Panc1 (cell line): ENCODE data around the gene HHLA2. TPM values are rescaled to one million over a fixed set of nuclear protein-coding genes. Genes with fewer than 3 reads are reported as not detected.

Experiments
- ATAC-seq: fragments of 200-7000 bp; cut with Tn5 transposase; 2 replicates; pipeline ENCODE4 v1.9.1; 2020; ENCODE audit warnings: mild to moderate bottlenecking, moderate library complexity
- BruUV-seq: library from RNA; stranded (reverse); fragments of 400-500 nt; replicated peaks from 2 replicates; lab custom pipeline; 2021; lab: Mats Ljungman, UMichigan
- CTCF ChIA-PET: fragments of 300-600 bp; sonication (Branson Sonifier 250); formaldehyde crosslinking; loops from one replicate; lab custom pipeline; 2022; ENCODE audit warnings: antibody characterized with exemption; lab: Charles Lee
- POLR2A ChIA-PET: fragments of 300-600 bp; sonication (Branson Sonifier 250); formaldehyde crosslinking; loops from one replicate; lab custom pipeline; 2022; ENCODE audit warnings: antibody characterized with exemption; lab: Charles Lee
- DNase-seq: peaks from one replicate; pipeline ENCODE4 v3.0.0-alpha.2; 2010; ENCODE audit warnings: low read depth, low spot score
- H3K27ac ChIP-seq: 2 replicates; pipeline ENCODE4 v1.5.1; 2011; ENCODE audit warnings: mild to moderate bottlenecking, low read length, inconsistent platforms
- H3K27me3 ChIP-seq: fragments of 200-500 bp; sonication (Bioruptor generic); 2 replicates; pipeline ENCODE4 v1.6.0; 2014; ENCODE audit warnings: low read length, inconsistent platforms; ENCODE audit not compliant: control insufficient read depth, insufficient read depth
- H3K36me3 ChIP-seq: fragments of 200-500 bp; sonication (Bioruptor generic); 2 replicates; pipeline ENCODE4 v1.5.1; 2014; ENCODE audit warnings: inconsistent platforms, mild to moderate bottlenecking, low read length, moderate library complexity; ENCODE audit not compliant: control insufficient read depth, insufficient read depth
- H3K4me1 ChIP-seq: 2 replicates; pipeline ENCODE4 v1.5.1; 2011; ENCODE audit warnings: inconsistent platforms, mild to moderate bottlenecking, low read length, moderate library complexity; ENCODE audit not compliant: control insufficient read depth, insufficient read depth
- H3K4me3 ChIP-seq, 2 experiments: 2 replicates each; pipeline ENCODE4 v1.5.1; 2011 to 2012; ENCODE audit warnings: low read depth in 2 of 2, low read length in 2 of 2, mild to moderate bottlenecking in 2 of 2, inconsistent platforms in 1 of 2, moderate library complexity in 1 of 2
- H3K9me3 ChIP-seq: fragments of 200-500 bp; sonication (Bioruptor generic); 2 replicates; pipeline ENCODE4 v1.5.1; 2014; ENCODE audit warnings: low read depth, mild to moderate bottlenecking, inconsistent platforms, low read length, moderate library complexity; ENCODE audit not compliant: control insufficient read depth, insufficient read depth
- POLR2AphosphoS5 ChIP-seq: IDR thresholded peaks from 2 replicates; pipeline ENCODE4 v1.6.1; 2012; ENCODE audit warnings: mild to moderate bottlenecking, low read depth, low read length, moderate library complexity
- SIN3A ChIP-seq: IDR thresholded peaks from 2 replicates; pipeline ENCODE4 v1.6.1; 2012; ENCODE audit warnings: low read depth, mild to moderate bottlenecking, low read length, moderate library complexity, borderline replicate concordance; ENCODE audit not compliant: insufficient read depth
- TCF7L2 ChIP-seq: IDR thresholded peaks from 2 replicates; pipeline ENCODE4 v1.6.1; 2011; ENCODE audit warnings: mild to moderate bottlenecking, low read depth, low read length, inconsistent platforms
- in situ Hi-C: cut with HindIII; loops from 2 replicates; pipeline ENCODE4 v1.10.0; 2016; ENCODE audit warnings: low sequenced_read_pairs, low pct_unique_long_range_greater_than_20kb
- intact Hi-C: fragments of 100-400 bp; cut with micrococcal nuclease; formaldehyde crosslinking; loops from one replicate; pipeline ENCODE4 v1.10.0; 2022; ENCODE audit not compliant: unreplicated experiment
- total RNA-seq: library from RNA; stranded (reverse); gene quantifications from one replicate; pipeline ENCODE4 v1.2.1, GENCODE V29; 2021; ENCODE audit not compliant: unreplicated experiment
- TF ChIP-seq, protein P1 (sequence below): fragments of 450-650 bp; IDR thresholded peaks from 2 replicates; pipeline ENCODE4 v1.5.1; 2017; ENCODE audit warnings: mild to moderate bottlenecking
- TF ChIP-seq, protein P2 (sequence below), 2 experiments: IDR thresholded peaks; 2 replicates each; pipeline ENCODE4 v1.6.1; 2011 to 2012; ENCODE audit warnings: low read depth in 2 of 2, control low read depth in 1 of 2, low read length in 1 of 2, mild to moderate bottlenecking in 1 of 2, moderate library complexity in 1 of 2; ENCODE audit not compliant: insufficient read depth in 1 of 2

HHLA2 gene
- total RNA-seq, 1 experiment from 2014 or later: not detected

DNA sequence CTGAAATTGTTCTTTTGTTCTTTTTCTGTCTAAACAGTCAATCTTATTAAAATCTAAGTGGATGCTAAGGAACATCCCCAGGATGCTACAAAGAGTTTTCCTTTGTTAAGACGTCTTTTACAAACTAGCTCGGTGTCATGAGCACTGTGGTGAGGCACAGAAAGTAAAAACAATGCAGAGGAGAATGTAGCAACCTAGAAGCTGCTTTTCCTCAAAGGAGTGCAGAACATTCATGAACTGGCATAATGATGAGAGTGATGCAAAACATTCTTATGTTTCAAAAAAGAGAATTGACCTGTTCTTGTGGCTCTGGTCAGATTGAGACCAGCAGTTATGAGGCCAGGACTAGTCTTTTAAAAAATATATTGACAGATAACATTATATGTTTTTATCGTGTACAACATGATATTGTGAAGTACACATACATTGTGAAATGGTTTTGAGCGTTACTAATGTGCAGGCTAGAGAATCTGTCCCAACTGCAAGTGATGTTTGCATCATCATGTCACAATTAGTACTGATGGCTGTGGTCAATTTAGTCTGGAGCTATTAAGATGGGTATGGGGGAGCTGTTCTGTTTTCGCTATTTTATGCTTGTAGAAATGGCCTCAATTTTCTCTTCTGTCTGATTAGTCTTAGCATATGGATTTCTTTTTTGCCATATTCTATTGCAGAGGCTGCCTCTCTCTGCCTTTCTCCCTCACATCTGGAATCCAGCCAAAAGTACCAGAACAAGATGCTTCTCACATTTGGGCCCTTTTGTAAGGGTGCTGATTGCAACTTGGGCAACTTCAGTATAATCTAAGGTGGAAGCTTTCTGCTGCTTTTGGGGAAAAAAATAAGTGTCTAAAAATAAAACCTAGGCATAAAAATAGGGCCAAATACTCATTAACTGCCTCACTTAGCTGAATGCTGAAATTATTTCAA is 50.2 kb downstream of the HHLA2 start:
- POLR2A ChIA-PET: no interaction called here

DNA sequence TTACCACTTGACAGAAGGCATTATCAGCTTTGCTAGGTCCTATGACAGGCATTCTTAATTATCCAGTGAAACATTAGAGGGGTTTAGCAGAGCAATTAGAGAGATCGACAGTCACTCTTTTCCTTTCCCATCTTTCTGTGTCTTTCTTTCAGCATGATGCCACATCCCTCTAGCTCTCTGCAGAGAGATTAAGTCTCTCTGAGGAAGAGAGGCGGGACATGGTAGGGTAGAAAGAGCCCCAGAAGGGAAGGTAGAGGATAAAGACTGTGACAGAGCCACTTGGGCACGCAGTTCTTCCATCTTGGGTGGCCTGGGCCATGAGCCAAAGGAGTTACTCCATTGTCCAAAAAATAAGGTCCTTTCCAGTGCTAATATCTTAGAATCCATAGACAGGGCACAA is 55.8 kb downstream of the HHLA2 start:
- TF ChIP-seq SIN3A (no peak), TCF7L2 (no peak), POLR2AphosphoS5 (no peak)
- TF ChIP-seq, protein P1, sequence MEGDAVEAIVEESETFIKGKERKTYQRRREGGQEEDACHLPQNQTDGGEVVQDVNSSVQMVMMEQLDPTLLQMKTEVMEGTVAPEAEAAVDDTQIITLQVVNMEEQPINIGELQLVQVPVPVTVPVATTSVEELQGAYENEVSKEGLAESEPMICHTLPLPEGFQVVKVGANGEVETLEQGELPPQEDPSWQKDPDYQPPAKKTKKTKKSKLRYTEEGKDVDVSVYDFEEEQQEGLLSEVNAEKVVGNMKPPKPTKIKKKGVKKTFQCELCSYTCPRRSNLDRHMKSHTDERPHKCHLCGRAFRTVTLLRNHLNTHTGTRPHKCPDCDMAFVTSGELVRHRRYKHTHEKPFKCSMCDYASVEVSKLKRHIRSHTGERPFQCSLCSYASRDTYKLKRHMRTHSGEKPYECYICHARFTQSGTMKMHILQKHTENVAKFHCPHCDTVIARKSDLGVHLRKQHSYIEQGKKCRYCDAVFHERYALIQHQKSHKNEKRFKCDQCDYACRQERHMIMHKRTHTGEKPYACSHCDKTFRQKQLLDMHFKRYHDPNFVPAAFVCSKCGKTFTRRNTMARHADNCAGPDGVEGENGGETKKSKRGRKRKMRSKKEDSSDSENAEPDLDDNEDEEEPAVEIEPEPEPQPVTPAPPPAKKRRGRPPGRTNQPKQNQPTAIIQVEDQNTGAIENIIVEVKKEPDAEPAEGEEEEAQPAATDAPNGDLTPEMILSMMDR: no peak
- TF ChIP-seq, protein P2, sequence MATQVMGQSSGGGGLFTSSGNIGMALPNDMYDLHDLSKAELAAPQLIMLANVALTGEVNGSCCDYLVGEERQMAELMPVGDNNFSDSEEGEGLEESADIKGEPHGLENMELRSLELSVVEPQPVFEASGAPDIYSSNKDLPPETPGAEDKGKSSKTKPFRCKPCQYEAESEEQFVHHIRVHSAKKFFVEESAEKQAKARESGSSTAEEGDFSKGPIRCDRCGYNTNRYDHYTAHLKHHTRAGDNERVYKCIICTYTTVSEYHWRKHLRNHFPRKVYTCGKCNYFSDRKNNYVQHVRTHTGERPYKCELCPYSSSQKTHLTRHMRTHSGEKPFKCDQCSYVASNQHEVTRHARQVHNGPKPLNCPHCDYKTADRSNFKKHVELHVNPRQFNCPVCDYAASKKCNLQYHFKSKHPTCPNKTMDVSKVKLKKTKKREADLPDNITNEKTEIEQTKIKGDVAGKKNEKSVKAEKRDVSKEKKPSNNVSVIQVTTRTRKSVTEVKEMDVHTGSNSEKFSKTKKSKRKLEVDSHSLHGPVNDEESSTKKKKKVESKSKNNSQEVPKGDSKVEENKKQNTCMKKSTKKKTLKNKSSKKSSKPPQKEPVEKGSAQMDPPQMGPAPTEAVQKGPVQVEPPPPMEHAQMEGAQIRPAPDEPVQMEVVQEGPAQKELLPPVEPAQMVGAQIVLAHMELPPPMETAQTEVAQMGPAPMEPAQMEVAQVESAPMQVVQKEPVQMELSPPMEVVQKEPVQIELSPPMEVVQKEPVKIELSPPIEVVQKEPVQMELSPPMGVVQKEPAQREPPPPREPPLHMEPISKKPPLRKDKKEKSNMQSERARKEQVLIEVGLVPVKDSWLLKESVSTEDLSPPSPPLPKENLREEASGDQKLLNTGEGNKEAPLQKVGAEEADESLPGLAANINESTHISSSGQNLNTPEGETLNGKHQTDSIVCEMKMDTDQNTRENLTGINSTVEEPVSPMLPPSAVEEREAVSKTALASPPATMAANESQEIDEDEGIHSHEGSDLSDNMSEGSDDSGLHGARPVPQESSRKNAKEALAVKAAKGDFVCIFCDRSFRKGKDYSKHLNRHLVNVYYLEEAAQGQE (IDR thresholded peaks at IDR 0.05; ENCODE audit: insufficient read depth in 1 of 2, low read depth in 2 of 2, low read length in 1 of 2): no peak
- Histone ChIP-seq H3K9me3 (no peaks in the 10 kb centered on the region), H3K4me1 (no peaks in the 10 kb centered on the region), H3K27me3 (no peaks in the 10 kb centered on the region), H3K27ac (no peak overlapping the region), H3K4me3 (no peak overlapping the region), H3K36me3 (no peaks in the 10 kb centered on the region)
- ATAC-seq (no peak), DNase-seq (no peak)
- POLR2A ChIA-PET: no interaction called here
- BruUV-seq: no TSS peak
- CTCF ChIA-PET: no interaction called here
- intact Hi-C loops (no loop called here), in situ Hi-C loops (no loop called here)

More for the DNA sequence above, 50.2 kb downstream of the HHLA2 start:
- in situ Hi-C loops (no loop called here), intact Hi-C loops (no loop called here)
- H3K4me3 ChIP-seq: no peak overlapping the region
- no peak for TF ChIP-seq SIN3A
- TF ChIP-seq POLR2AphosphoS5: no peak
- TF ChIP-seq, protein P2 (IDR thresholded peaks at IDR 0.05; ENCODE audit: insufficient read depth in 1 of 2, low read depth in 2 of 2, low read length in 1 of 2): no peak
- TF ChIP-seq, protein P1: no peak
- TF ChIP-seq TCF7L2: no peak
- CTCF ChIA-PET: no interaction called here
- H3K36me3 ChIP-seq: no peaks in the 10 kb centered on the region
- no peak overlapping the region for H3K27ac ChIP-seq
- BruUV-seq: no TSS peak
- DNase-seq (no peak), ATAC-seq (no peak)
- H3K4me1 ChIP-seq: no peaks in the 10 kb centered on the region
- no peaks in the 10 kb centered on the region for H3K27me3 ChIP-seq
- no peaks in the 10 kb centered on the region for H3K9me3 ChIP-seq
